KG1 (cell line): ENCODE results near the gene BFSP1.

Experiments
- DNase-seq: peaks from one replicate; lab custom pipeline; 2025; lab: John Stamatoyannopoulos, UW

Gene BFSP1

DNA sequence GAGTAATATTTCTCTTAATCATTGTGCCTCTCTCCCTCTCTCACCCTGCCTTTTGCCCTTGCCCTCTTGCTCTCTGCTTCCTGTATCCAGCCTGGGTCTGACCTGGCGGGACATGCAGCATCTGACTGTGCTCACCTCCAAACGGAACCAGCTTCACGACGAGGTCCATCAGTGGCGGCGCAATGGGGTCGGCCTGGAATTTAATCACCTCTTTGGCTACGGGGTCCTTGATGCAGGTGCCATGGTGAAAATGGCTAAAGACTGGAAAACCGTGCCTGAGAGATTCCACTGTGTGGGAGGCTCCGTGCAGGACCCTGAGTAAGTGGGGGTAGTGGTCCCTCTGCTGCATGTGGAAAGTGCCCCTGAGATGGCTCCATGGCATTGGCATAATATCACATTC lies 65.9 kb downstream of the BFSP1 start:
- DNase-seq, result no peak

DNA sequence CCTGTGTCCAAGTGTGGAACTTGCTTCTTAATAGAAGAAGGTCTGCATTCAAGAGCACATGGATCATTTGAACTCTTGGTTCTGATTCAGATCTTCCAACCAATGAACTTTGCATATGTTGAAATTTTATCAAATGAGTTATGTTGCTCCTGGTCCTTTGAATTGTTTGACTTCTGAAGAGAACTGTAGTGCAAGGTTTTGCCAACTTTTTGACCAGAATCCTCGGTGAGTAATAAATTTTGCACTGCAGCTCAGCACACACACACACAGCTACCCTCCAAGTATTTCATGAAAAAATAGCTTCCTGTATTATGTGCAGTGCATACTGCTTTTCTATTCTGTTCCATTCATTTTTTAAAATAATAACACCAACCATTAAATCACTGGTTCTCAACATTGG lies 67.5 kb downstream of the BFSP1 start:
- no peak for DNase-seq

DNA sequence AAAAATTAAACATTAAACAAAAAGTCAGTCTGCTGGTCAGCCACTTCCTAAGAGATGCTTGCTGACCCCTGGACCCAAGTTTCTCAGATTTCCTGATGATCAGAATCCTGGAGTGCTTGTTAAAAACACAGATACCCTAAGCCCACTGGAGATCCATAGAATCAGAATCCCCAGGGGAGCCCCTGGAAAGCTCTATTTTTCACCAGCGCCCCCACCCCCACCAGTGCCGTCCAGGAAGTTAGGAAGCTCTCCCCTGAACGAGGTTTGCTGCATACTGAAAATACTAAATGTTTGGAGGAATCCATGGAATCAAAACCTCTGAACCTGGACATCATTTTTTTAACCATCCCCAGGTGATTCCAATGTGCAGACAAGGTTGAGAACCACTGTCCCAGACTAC lies 69.2 kb downstream of the BFSP1 start:
- no peak for DNase-seq

DNA sequence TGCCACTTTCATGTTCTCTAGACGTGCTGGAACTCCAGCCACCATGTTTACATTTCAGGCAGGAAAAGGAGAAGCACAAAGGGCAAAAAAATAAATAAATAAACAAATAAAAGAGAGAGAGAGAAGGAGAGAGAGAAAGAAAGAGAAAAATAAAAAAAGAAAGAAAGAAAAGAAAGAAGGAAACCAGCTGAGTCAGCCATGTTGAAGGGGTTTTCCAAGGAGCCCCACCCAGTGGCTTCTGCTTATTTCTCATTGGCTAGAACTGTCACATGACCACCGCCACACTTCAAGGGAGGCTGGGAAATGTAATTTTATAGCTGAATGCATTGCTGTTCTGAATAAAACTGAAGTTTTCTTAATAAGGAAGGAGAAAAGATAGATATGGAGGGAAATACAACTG lies 71.1 kb downstream of the BFSP1 start:
- no peak for DNase-seq

DNA sequence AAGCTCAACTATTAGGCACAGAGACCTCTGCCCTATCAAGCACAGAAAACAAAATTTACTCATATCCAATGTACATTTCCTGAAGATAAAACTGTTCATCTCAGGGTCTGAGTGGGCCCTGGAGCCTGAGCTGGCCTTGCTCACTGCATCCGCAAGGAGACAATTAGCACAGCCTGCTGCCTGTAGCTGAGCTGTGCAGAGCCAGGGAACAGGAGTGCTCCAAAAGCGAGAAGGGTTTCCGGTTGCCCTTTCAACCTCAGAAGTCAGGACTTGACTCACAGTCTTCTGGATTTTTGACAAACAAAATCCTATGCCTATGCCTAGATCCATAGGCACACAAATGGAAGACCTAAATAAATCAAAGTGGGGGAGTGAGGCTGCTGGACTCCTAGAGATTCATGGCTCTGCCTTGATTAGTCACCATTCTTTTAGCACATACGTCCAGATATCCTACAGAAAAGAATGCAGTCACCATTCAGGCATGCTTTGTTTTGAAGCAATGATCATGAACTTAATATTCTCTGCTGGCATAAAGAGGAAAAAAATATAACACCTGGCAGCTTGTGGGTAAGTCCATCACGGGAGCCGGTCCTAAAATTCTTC lies 73.5 kb downstream of the BFSP1 start:
- no peak for DNase-seq

GRCh38 chr20:17457079-17457478 lies 74.1 kb downstream of the BFSP1 start:
- DNase-seq, result no peak

- no peak for DNase-seq
These were observed 74.9 kb downstream of the BFSP1 start for GRCh38 chr20:17456279-17456678.

GRCh38 chr20:17453592-17453991 lies 77.6 kb downstream of the BFSP1 start:
- DNase-seq, result no peak

DNA sequence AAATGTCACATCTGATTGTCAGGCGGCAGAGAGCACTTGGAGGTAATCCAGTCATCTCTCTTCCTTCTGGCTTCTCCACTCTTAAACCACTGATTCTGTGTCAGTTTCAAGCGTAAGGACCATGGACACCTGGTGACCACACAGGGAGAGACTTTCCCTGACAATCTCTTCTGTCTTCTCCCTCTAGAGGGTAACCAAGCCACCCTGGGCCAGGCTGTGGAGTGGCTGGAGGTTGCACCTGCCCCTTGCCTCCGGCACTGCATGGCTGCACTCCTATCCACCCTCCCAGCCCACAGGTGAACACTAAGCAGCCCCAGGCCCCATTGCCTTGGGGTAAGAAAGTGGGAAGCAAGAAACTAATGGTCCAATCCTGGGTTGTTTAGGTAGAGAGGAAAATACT lies 78.7 kb downstream of the BFSP1 start:
- no peak for DNase-seq

GRCh38 chr20:17449031-17449430 lies 82.1 kb downstream of the BFSP1 start:
- DNase-seq, result no peak

GRCh38 chr20:17448071-17448470 lies 83.1 kb downstream of the BFSP1 start:
- no peak for DNase-seq

DNA sequence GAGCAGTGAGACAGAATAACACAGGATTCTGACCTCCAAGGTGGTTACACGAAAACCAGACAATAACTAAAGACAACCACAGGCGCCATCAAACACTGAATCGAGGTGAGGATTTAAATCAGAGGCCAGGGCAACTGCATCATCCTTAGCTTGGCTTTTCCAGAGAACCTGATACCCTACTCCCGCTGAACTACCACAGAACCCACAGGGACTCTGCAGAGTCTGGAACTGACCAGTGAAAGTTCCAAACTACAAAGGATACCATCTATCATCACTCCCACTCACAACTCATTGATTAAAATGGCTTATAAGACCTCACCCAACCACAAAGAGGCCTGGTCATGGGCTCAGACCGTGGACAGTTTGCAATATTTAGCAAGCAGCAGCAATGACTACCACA lies 85.0 kb downstream of the BFSP1 start:
- no peak for DNase-seq

DNA sequence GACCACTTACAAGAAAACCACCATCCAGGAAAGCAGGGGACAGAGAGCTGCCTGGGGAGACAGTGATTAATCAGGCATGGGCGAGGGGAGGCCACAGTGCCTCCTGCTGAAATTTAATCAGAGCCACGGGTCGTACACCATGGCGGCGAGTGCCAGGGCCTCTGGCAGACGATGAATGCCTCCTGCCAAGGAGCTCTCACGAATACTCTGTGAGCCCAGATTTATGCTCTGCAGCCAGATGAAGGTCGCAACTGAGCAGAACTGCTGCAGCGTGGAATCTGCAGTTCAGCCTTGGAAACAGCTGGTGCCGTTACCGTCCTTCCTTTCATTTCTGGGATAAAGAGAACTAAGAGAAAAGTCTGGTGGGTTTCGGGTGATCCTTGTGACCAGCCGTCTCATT lies 85.6 kb downstream of the BFSP1 start:
- no peak for DNase-seq

GRCh38 chr20:17444091-17444490 lies 87.1 kb downstream of the BFSP1 start:
- DNase-seq, result no peak
